Measurements from ENCODE around the gene CBFB. TPM values are rescaled to one million over a fixed set of nuclear protein-coding genes. Genes with fewer than 3 reads are reported as not detected.

Gene CBFB
- total and polyA plus RNA-seq, 9 of the 15 experiments (the other 6 are each of a cell fraction or from before 2014, with no cell fraction given) = 22.0 to 112 (median 66.5) TPM

- TF ChIP-seq PBX2 (CRISPR knock-in tag; IDR thresholded peaks at IDR 0.05; ENCODE audit: low read depth) (no peak), PBX2 (tag; conservative IDR thresholded peaks at IDR 0.05; ENCODE audit: low read depth) (no peak), POLR3G (IDR thresholded peaks at IDR 0.05; ENCODE audit: extremely low read depth, insufficient read length, insufficient replicate concordance) (no peak), BCL6 (CRISPR knock-in tag; IDR thresholded peaks at IDR 0.05) (no peak), TEAD1 (CRISPR knock-in tag; IDR thresholded peaks at IDR 0.05) (0 out of 4 replicates have a peak, but pooled peaks of 1 of the 2 experiments have one; percentile 52), HNRNPH1 (optimal IDR thresholded peaks at IDR 0.05; ENCODE audit: low read depth, low read length) (no peak), BRD9 (IDR thresholded peaks at IDR 0.05; ENCODE audit: low read depth, partially characterized antibody) (no peak), ZNF512 (tag; IDR thresholded peaks at IDR 0.05) (no peak), ZNF121 (CRISPR knock-in tag; conservative IDR thresholded peaks at IDR 0.05) (no peak), DACH1 (IDR thresholded peaks at IDR 0.05; ENCODE audit: partially characterized antibody) (no peak), PKNOX1 (IDR thresholded peaks at IDR 0.05) (no peak), MYNN (IDR thresholded peaks at IDR 0.05) (no peak), MYNN (CRISPR knock-in tag; IDR thresholded peaks at IDR 0.05) (no peak), RB1 (IDR thresholded peaks at IDR 0.05; ENCODE audit: low read depth) (peak; percentile 24; the same call in 1 of the 2 replicates), CLOCK (CRISPR knock-in tag; IDR thresholded peaks at IDR 0.05; ENCODE audit: borderline replicate concordance) (no peak)
- TF ChIP-seq, protein P1, sequence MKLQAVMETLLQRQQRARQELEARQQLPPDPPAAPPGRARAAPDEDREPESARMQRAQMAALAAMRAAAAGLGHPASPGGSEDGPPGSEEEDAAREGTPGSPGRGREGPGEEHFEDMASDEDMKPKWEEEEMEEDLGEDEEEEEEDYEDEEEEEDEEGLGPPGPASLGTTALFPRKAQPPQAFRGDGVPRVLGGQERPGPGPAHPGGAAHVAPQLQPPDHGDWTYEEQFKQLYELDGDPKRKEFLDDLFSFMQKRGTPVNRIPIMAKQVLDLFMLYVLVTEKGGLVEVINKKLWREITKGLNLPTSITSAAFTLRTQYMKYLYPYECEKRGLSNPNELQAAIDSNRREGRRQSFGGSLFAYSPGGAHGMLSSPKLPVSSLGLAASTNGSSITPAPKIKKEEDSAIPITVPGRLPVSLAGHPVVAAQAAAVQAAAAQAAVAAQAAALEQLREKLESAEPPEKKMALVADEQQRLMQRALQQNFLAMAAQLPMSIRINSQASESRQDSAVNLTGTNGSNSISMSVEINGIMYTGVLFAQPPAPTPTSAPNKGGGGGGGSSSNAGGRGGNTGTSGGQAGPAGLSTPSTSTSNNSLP (IDR thresholded peaks at IDR 0.05; ENCODE audit: borderline replicate concordance, low read depth, low read length) = no peak
These were observed 526 bp downstream of the CBFB start (continued) for GRCh38 chr16:67029254-67030096.
